Measurements from ENCODE around the gene RAD51B.
A peak's percentile ranks its signal among the peaks of the same experiment; 100 is the strongest.

RAD51B gene

DNA sequence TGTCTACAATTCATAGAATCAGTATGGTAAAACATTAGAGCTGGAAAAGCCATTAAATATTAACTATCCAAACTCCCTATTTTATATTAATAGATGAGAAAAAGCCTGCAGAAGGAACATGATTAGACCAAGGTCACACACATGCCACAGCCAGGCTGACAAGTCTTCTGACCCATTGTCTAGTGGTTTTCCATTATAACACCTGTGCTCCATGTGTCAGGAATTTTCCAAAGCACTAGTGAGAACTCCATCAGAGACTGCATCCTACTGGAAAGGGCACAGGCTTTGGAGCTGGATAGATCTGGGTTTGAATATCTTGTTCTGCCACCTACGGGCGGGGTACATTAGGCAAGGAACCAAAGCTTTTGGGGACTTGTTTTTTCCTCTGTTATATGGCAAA, 325.5 kb downstream of the RAD51B start:
- no peak for DNase-seq (ENCODE audit: low read depth in 2 of 2)
- TF ChIP-seq, protein P1, sequence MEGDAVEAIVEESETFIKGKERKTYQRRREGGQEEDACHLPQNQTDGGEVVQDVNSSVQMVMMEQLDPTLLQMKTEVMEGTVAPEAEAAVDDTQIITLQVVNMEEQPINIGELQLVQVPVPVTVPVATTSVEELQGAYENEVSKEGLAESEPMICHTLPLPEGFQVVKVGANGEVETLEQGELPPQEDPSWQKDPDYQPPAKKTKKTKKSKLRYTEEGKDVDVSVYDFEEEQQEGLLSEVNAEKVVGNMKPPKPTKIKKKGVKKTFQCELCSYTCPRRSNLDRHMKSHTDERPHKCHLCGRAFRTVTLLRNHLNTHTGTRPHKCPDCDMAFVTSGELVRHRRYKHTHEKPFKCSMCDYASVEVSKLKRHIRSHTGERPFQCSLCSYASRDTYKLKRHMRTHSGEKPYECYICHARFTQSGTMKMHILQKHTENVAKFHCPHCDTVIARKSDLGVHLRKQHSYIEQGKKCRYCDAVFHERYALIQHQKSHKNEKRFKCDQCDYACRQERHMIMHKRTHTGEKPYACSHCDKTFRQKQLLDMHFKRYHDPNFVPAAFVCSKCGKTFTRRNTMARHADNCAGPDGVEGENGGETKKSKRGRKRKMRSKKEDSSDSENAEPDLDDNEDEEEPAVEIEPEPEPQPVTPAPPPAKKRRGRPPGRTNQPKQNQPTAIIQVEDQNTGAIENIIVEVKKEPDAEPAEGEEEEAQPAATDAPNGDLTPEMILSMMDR (IDR thresholded peaks at IDR 0.05; ENCODE audit: low read depth, low read length) = no peak
- H3K4me3 ChIP-seq (replicated peaks in 1 of 2; ENCODE audit: low read depth in 2 of 2, low read length in 2 of 2) = no peak overlapping the region

DNA sequence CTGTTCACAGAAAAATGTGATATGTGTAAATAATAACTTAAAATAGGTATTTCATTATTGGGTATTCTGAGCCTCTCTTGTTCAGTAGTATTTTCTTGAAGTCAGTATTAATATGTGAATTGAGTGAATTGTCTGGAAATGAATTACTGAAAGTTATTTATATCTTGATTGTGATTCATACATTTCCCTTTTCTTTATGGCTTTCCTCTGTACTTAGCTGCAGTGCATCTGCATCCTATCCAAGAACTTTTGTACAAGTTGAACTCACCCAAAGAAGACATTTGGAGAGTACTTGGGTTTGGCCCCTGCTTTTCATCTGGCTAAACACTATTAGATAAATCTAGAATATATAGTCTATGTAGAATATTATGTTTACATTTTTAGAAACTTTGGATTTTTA, 326.0 kb downstream of the RAD51B start:
- peak; percentile 44 to 63 for DNase-seq (ENCODE audit: low read depth in 2 of 2)
- TF ChIP-seq, protein P1 (IDR thresholded peaks at IDR 0.05; ENCODE audit: low read depth, low read length) = no peak
- no peak overlapping the region for H3K4me3 ChIP-seq (replicated peaks in 1 of 2; ENCODE audit: low read depth in 2 of 2, low read length in 2 of 2)

DNA sequence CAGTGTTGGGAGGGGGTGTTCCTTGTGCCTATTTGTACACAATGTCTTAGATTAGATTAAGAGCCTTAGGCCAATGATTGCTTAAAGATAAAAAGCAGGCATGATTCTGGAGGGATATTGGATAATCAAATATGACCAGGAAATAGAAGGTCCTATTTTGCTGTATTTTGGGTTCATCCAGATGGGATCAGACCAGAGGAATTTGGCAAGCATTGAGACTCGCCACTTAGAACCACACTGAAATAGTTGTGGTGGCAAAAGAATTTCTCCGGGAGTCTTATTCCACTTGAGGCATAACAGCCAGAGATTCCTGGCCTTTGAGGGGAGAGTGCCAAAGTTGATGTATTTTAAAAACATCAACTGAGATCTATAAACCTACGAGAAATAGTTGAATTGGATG, 327.2 kb downstream of the RAD51B start:
- H3K4me3 ChIP-seq (replicated peaks in 1 of 2; ENCODE audit: low read depth in 2 of 2, low read length in 2 of 2) = no peak overlapping the region
- peak; percentile 96 to 97 for DNase-seq (ENCODE audit: low read depth in 2 of 2)
- TF ChIP-seq, protein P1 (IDR thresholded peaks at IDR 0.05; ENCODE audit: low read depth, low read length) = no peak

DNA sequence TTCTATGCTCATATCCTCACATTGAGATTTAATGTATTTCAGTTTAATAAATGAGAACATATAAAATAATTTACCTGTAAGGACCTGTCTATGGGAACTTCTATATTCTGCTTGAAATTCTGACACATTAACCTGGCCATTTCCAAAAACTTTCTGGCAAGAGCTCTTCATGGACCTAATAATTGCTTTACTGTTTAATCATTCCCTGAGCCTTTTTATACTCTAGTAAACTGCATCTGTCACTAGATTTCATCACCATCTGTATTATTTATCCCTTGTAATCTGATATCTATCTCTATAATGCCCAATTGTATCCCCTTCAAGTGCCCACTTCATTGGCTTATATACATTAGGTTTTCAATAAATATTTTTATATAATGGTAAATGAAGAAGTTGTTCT, 327.7 kb downstream of the RAD51B start:
- peak; percentile 24 to 50 for DNase-seq (ENCODE audit: low read depth in 2 of 2)
- TF ChIP-seq, protein P1 (IDR thresholded peaks at IDR 0.05; ENCODE audit: low read depth, low read length) = no peak
- H3K4me3 ChIP-seq (replicated peaks in 1 of 2; ENCODE audit: low read depth in 2 of 2, low read length in 2 of 2) = no peak overlapping the region

DNA sequence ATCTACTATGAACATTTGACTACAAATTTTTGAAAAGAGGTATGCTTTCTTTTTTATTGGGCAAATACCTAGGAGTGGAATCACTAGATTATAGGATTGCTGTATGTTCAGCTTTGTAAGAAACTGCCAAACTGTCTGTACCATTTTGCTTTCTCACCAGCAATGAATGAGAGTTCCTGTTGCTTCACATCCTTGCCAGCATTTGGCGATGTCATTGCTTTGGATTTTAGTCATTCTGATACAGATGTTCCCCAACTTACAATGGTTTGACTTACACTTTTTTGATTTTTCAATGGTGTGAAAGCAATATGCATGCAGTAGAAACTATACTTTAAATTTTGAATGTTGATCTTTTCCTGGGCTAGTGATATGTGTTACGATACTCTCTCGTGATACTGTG, 328.7 kb downstream of the RAD51B start:
- peak; percentile 33 to 75 for DNase-seq (ENCODE audit: low read depth in 2 of 2)
- TF ChIP-seq, protein P1 (IDR thresholded peaks at IDR 0.05; ENCODE audit: low read depth, low read length) = no peak
- H3K4me3 ChIP-seq (replicated peaks in 1 of 2; ENCODE audit: low read depth in 2 of 2, low read length in 2 of 2) = no peak overlapping the region

DNA sequence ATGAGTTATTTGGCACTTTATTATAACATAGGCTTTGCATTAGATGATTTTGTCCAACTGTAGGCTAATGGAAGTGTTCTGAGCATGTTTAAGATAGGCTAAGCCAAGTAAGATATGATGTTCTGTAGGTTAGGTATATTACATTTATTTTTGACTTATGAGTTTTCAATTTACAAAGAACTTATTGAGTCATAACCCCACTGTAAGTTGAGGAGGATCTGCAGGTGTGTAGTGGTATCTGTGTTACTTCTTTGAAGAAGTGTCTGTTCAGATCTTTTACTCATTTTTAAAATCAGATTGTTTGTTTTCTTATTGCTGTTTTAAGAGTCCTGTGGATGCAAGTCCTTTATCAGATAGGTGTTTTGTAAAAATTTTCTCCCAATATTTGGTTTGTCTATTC, 329.2 kb downstream of the RAD51B start:
- no peak overlapping the region for H3K4me3 ChIP-seq (replicated peaks in 1 of 2; ENCODE audit: low read depth in 2 of 2, low read length in 2 of 2)
- TF ChIP-seq, protein P1 (IDR thresholded peaks at IDR 0.05; ENCODE audit: low read depth, low read length) = no peak
- DNase-seq (ENCODE audit: low read depth in 2 of 2) = no peak

DNA sequence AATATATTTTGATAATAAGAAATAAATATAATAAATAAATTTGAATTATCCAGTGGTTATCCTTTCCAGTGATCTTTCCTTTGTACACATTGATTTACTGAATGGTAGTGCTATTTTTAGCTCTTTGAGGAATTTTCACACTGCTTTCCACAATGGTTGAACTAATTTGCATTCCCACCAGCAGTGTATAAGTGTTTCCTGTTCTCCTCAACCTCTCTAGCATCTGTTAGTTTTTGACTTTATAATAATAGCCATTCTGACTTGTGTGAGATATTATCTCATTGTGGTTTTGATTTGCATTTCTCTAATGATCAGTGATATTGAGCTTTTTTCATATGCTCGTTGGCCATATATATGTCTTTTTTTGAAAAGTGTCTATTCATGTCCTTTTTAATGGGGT, 333.7 kb downstream of the RAD51B start:
- TF ChIP-seq, protein P1 (IDR thresholded peaks at IDR 0.05; ENCODE audit: low read depth, low read length) = no peak
- no peak overlapping the region for H3K4me3 ChIP-seq (replicated peaks in 1 of 2; ENCODE audit: low read depth in 2 of 2, low read length in 2 of 2)
- no peak for DNase-seq (ENCODE audit: low read depth in 2 of 2)

Measured in cardiac fibroblast (primary cell).